Measurements from ENCODE around the gene PLA2G4B. TPM values are rescaled to one million over a fixed set of nuclear protein-coding genes. Genes with fewer than 3 reads are reported as not detected.

The PLA2G4B gene
- total RNA-seq, 3 donors from 2014 or later: 3.2 to 11.0 (median 10.2) TPM

DNA sequence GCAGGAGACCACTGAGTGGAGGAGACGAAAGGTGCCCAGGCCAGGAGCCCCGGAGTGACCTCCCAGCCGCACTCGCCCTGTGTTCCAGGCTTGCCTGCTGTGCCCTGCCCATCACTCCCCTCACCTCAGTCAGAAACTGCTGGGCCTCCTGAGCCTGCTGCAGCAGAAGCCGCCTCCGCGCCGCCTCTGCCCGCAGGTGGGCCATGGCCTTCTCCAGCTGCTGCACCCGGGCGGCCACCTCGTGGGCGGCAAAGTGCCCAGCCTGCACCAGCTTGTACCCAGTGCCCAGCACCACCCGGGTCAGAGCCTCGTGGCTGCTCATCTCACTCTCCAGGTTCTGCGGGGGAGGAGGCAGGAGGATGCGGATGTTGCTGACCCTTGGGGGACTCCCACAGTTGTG is 17.6 kb downstream of the PLA2G4B start:
- intact Hi-C loops (cut with DNase I; ENCODE audit: low total_unique reads): no loop called here
- Histone ChIP-seq H3K27ac (no peak overlapping the region), H3K36me3 (no peaks in the 10 kb centered on the region), H3K9me3 (no peaks in the 10 kb centered on the region), H3K4me1 (no peaks in the 10 kb centered on the region), H3K27me3 (no peaks in the 10 kb centered on the region), H3K4me3 (no peak overlapping the region)
- TF ChIP-seq POLR2A (IDR thresholded peaks at IDR 0.05) (no peak), POLR2AphosphoS5 (IDR thresholded peaks at IDR 0.05) (no peak)
- TF ChIP-seq, protein P1, sequence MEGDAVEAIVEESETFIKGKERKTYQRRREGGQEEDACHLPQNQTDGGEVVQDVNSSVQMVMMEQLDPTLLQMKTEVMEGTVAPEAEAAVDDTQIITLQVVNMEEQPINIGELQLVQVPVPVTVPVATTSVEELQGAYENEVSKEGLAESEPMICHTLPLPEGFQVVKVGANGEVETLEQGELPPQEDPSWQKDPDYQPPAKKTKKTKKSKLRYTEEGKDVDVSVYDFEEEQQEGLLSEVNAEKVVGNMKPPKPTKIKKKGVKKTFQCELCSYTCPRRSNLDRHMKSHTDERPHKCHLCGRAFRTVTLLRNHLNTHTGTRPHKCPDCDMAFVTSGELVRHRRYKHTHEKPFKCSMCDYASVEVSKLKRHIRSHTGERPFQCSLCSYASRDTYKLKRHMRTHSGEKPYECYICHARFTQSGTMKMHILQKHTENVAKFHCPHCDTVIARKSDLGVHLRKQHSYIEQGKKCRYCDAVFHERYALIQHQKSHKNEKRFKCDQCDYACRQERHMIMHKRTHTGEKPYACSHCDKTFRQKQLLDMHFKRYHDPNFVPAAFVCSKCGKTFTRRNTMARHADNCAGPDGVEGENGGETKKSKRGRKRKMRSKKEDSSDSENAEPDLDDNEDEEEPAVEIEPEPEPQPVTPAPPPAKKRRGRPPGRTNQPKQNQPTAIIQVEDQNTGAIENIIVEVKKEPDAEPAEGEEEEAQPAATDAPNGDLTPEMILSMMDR (IDR thresholded peaks at IDR 0.05): no peak
- DNase-seq (ENCODE audit: low spot score in 2 of 2): no peak

- Histone ChIP-seq H3K36me3 (no peaks in the 10 kb centered on the region), H3K4me1 (no peaks in the 10 kb centered on the region), H3K4me3 (no peak overlapping the region), H3K9me3 (no peaks in the 10 kb centered on the region), H3K27me3 (no peaks in the 10 kb centered on the region), H3K27ac (no peak overlapping the region)
- TF ChIP-seq, protein P1 (IDR thresholded peaks at IDR 0.05): no peak
- no peak for TF ChIP-seq POLR2A (IDR thresholded peaks at IDR 0.05)
- intact Hi-C loops (cut with DNase I; ENCODE audit: low total_unique reads): no loop called here
- DNase-seq (ENCODE audit: low spot score in 2 of 2): no peak
Observed at GRCh38 chr15:41856716-41857115, 18.1 kb downstream of the PLA2G4B start.

GRCh38 chr15:41857316-41857715 is 18.7 kb downstream of the PLA2G4B start:
- Histone ChIP-seq H3K4me3 (no peak overlapping the region), H3K9me3 (no peaks in the 10 kb centered on the region), H3K27me3 (no peaks in the 10 kb centered on the region), H3K27ac (no peak overlapping the region), H3K4me1 (no peaks in the 10 kb centered on the region), H3K36me3 (no peaks in the 10 kb centered on the region)
- TF ChIP-seq, protein P1 (IDR thresholded peaks at IDR 0.05): no peak
- TF ChIP-seq POLR2A (IDR thresholded peaks at IDR 0.05) (no peak), POLR2AphosphoS5 (IDR thresholded peaks at IDR 0.05) (no peak)
- intact Hi-C loops (cut with DNase I; ENCODE audit: low total_unique reads): no loop called here
- DNase-seq (ENCODE audit: low spot score in 2 of 2): no peak

GRCh38 chr15:41858756-41859155 is 20.1 kb downstream of the PLA2G4B start:
- H3K27ac ChIP-seq: no peak overlapping the region

DNA sequence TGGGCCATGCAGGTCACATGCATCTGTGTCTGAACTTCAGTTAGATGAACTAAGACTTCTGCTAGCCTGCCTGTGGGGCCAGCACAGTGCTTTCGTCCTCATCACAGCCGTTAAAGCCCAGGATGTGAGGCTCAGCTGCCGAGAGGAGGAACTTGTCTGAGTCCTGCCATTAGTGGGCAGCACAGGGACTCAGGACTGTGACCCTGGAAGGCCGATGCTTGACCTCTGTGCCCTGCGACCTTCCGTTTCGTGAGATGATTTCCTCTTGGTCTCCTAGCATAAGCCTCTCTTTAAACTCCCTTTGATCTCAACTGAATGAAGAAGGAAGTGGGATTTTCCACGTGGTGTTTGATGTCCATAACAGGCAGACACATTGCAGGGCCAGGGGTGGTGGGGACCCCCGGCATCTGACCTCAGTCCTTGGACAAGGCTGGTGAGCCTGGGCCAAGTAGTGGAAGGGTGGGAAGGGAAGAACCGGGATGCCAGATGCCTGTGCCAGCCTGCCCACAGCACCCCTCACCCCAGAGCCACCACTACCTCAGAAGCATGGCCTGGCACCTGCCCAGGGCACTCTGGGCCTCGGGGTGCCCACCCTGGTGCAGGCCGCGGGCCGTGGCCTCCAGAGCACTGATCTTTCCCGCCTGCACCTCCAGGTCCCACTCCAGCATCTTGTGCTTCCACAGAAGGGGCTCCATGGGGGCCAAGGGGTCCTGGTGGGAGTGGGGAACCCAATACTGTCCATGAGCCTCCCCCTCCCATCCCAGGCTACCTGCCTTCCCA is 21.6 kb downstream of the PLA2G4B start:
- DNase-seq (ENCODE audit: low spot score in 2 of 2): no peak
- TF ChIP-seq POLR2AphosphoS5 (IDR thresholded peaks at IDR 0.05) (no peak), POLR2A (IDR thresholded peaks at IDR 0.05) (no peak)
- TF ChIP-seq, protein P1 (IDR thresholded peaks at IDR 0.05): no peak
- Histone ChIP-seq H3K4me1 (no peaks in the 10 kb centered on the region), H3K4me3 (no peak overlapping the region), H3K27me3 (no peaks in the 10 kb centered on the region), H3K27ac (no peak overlapping the region), H3K36me3 (no peaks in the 10 kb centered on the region), H3K9me3 (no peaks in the 10 kb centered on the region)
- intact Hi-C loops (cut with DNase I; ENCODE audit: low total_unique reads): no loop called here

More at GRCh38 chr15:41858756-41859155, 20.1 kb downstream of the PLA2G4B start:
- no peak for DNase-seq (ENCODE audit: low spot score in 2 of 2)
- intact Hi-C loops (cut with DNase I; ENCODE audit: low total_unique reads): no loop called here
- no peaks in the 10 kb centered on the region for H3K9me3 ChIP-seq
- H3K36me3 ChIP-seq: no peaks in the 10 kb centered on the region
- TF ChIP-seq, protein P1 (IDR thresholded peaks at IDR 0.05): no peak
- no peak for TF ChIP-seq POLR2A (IDR thresholded peaks at IDR 0.05)
- TF ChIP-seq POLR2AphosphoS5 (IDR thresholded peaks at IDR 0.05): no peak
- H3K4me1 ChIP-seq: no peaks in the 10 kb centered on the region
- H3K4me3 ChIP-seq: no peak overlapping the region
- no peaks in the 10 kb centered on the region for H3K27me3 ChIP-seq

Data from breast epithelium (tissue), 4 donors.